Measurements from ENCODE around the gene TGFBI.
A peak's percentile ranks its signal among the peaks of the same experiment; 100 is the strongest.

The TGFBI gene

GRCh38 chr5:136043968-136044610, 15.3 kb downstream of the TGFBI start:
- TF ChIP-seq FOXP2 (optimal IDR thresholded peaks at IDR 0.05; ENCODE audit: borderline replicate concordance, extremely low read depth, extremely low read length, insufficient read depth) (no peak), POLR2AphosphoS5 (IDR thresholded peaks at IDR 0.05; ENCODE audit: low read depth, low read length) (no peak), TAF1 (IDR thresholded peaks at IDR 0.05; ENCODE audit: borderline replicate concordance, insufficient read depth, low read length) (no peak), SIN3A (IDR thresholded peaks at IDR 0.05; ENCODE audit: borderline replicate concordance, insufficient read depth, low read length) (no peak), REST (IDR thresholded peaks at IDR 0.05; ENCODE audit: insufficient read depth in 1 of 2, low read depth in 2 of 2, low read length in 2 of 2) (no peak)

- no peak for TF ChIP-seq FOXP2 (optimal IDR thresholded peaks at IDR 0.05; ENCODE audit: borderline replicate concordance, extremely low read depth, extremely low read length, insufficient read depth)
- TF ChIP-seq TAF1 (IDR thresholded peaks at IDR 0.05; ENCODE audit: borderline replicate concordance, insufficient read depth, low read length) = no peak
- TF ChIP-seq POLR2AphosphoS5 (IDR thresholded peaks at IDR 0.05; ENCODE audit: low read depth, low read length) = no peak
- no peak for TF ChIP-seq SIN3A (IDR thresholded peaks at IDR 0.05; ENCODE audit: borderline replicate concordance, insufficient read depth, low read length)
- TF ChIP-seq REST (IDR thresholded peaks at IDR 0.05; ENCODE audit: insufficient read depth in 1 of 2, low read depth in 2 of 2, low read length in 2 of 2) = no peak
These were observed 17.5 kb downstream of the TGFBI start for GRCh38 chr5:136046246-136046645.

DNA sequence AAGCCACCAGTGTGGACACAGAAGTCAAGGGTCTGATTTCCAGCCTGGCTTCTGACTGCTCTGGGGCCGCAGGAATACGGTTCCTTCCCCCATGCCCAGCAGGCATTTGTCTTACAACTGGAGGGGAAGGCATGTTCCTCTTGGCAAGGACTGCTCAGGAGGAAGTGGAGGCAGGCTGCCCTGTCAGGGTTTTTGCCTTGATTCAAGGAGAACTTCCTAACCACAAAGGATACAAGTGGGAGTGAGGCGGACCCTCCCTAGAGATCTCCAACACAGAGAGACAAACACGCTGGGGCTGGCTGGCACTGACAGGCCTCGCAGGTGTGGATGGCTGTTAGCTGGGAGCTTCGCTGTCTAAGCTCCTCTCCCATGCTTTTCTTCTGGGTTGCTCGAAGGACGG, 19.1 kb downstream of the TGFBI start:
- no peak for TF ChIP-seq FOXP2 (optimal IDR thresholded peaks at IDR 0.05; ENCODE audit: borderline replicate concordance, extremely low read depth, extremely low read length, insufficient read depth)
- no peak for TF ChIP-seq POLR2AphosphoS5 (IDR thresholded peaks at IDR 0.05; ENCODE audit: low read depth, low read length)
- no peak for TF ChIP-seq TAF1 (IDR thresholded peaks at IDR 0.05; ENCODE audit: borderline replicate concordance, insufficient read depth, low read length)
- 0 out of 2 replicates have a peak, but pooled peaks have one; percentile 63 for TF ChIP-seq SIN3A (IDR thresholded peaks at IDR 0.05; ENCODE audit: borderline replicate concordance, insufficient read depth, low read length)
- TF ChIP-seq REST (IDR thresholded peaks at IDR 0.05; ENCODE audit: insufficient read depth in 1 of 2, low read depth in 2 of 2, low read length in 2 of 2) = peak in 1 of 2 experiments; percentile 54; a peak in 1 of 4 replicates

GRCh38 chr5:136048966-136049365, 20.2 kb downstream of the TGFBI start:
- TF ChIP-seq POLR2AphosphoS5 (IDR thresholded peaks at IDR 0.05; ENCODE audit: low read depth, low read length) (no peak), SIN3A (IDR thresholded peaks at IDR 0.05; ENCODE audit: borderline replicate concordance, insufficient read depth, low read length) (no peak), REST (IDR thresholded peaks at IDR 0.05; ENCODE audit: insufficient read depth in 1 of 2, low read depth in 2 of 2, low read length in 2 of 2) (no peak), TAF1 (IDR thresholded peaks at IDR 0.05; ENCODE audit: borderline replicate concordance, insufficient read depth, low read length) (no peak), FOXP2 (optimal IDR thresholded peaks at IDR 0.05; ENCODE audit: borderline replicate concordance, extremely low read depth, extremely low read length, insufficient read depth) (no peak)
